HG03108 (cell line): ENCODE results near the gene PBRM1.
A peak's percentile ranks its signal among the peaks of the same experiment; 100 is the strongest.

Source experiments
- ATAC-seq: cut with Tn5 transposase; IDR thresholded peaks from one replicate; pipeline ENCODE4 v1.9.1; 2021; ENCODE audit warnings: moderate library complexity; ENCODE audit not compliant: unreplicated experiment

Gene PBRM1

DNA sequence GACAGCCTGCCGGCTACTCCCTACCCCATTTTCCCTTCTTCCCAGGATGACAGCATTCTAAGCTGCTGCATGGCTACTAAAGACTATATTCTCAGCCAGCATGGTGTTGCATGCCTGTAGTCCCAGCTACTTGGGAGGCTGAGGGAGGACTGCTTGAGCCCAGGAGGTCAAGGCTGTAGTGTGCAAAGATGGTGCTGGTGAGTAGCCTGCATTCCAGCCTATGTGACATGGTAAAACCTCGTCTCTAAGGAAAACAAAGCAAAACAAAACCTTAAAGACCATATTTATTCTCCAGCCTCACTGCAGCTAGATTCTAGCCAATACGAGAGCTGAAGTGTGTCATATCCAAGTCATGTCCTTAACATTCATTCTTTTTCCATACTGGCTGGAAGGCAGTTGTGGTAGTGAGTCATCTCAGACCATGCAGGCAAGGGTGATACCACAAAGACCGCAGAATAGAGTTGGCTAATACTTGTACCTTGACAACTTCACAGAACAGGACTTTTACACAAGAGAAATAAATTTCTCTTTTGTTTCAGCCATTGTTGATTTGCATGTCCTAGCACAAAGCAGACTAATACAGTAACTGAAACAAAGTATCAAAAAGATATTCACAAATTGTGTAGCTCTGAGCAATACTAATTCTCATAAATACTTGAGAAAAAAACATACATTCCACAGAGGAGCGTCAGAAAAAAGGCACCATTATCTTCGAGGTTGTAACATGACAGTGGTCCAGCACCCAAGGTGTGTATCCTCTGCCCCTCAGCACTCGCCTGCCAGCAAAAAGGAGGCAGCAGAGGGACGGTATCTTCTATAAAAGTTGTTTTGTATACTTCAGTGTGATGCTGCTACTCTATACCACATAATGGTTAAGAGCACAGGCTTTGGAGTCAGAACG is 14.8 kb downstream of the PBRM1 start:
- ATAC-seq: peak; percentile 54

- ATAC-seq: no peak
These were observed 22.6 kb downstream of the PBRM1 start for GRCh38 chr3:52663098-52663497.

DNA sequence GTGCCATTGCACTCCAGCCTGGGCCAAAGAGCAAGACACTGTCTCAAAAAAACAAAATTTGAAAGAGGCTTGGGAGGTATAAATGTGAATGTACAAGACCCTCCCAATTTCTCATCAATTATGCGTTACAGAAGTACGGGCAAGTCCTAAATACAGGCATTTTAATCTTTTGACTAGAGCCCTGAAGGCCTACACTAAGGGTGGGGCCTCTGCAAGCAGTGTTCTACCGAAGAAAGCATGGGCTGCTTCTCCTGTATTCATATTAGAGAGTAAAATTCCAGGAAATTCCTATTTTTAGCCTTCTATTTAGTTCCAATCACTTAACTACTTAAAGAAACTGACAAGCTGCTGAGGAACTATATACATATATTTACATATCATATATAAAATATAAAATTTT is 25.7 kb downstream of the PBRM1 start:
- no peak for ATAC-seq

- no peak for ATAC-seq
These were observed 29.8 kb downstream of the PBRM1 start for GRCh38 chr3:52655895-52656294.

GRCh38 chr3:52651592-52651991 is 34.1 kb downstream of the PBRM1 start:
- ATAC-seq: no peak

DNA sequence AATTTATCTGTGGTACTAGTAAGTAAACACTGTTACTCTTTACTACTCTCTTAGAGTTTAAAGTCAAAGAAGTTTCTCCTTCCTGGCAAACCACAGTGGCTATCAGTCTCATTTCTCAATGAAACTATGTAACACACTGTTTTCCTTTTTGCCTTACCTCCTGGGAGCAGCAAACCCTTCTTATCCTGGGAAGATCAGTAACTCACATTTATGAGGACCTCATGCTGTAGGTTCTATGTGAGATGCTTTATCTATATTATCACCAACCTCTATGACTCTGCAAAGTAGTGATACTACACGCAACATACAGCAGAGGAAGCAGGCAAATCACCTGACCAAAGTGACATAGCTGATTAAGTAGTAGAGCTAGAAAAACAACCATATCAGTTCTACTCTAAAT is 35.3 kb downstream of the PBRM1 start:
- ATAC-seq: no peak

GRCh38 chr3:52649461-52650210 is 36.1 kb downstream of the PBRM1 start:
- no peak for ATAC-seq

GRCh38 chr3:52645549-52645948 is 40.2 kb downstream of the PBRM1 start:
- ATAC-seq: no peak

DNA sequence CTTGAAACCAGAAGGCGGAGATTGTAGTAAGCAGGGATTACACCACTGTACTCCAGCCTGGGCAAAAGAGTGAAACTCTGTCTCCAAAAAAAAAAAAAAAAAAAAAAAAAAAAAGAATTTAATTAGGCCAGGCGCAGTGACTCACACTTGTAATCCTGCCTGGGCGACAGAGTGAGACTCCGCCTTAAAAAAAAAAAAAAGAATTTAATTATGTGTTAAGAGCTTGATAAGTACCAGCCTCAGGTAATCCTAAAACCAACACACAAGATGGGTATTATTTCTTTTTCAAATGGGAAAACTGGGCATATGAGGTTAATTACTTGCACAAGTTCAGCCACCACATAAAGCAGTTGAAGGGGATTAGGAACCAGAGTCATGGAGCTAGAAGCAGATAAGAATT is 49.0 kb downstream of the PBRM1 start:
- no peak for ATAC-seq

- no peak for ATAC-seq
These were observed 51.9 kb downstream of the PBRM1 start for GRCh38 chr3:52633786-52634185.

GRCh38 chr3:52625041-52625440 is 60.7 kb downstream of the PBRM1 start:
- ATAC-seq: no peak

GRCh38 chr3:52623234-52623792 is 62.4 kb downstream of the PBRM1 start:
- no peak for ATAC-seq

- ATAC-seq: no peak
These were observed 65.1 kb downstream of the PBRM1 start for GRCh38 chr3:52620580-52620979.

DNA sequence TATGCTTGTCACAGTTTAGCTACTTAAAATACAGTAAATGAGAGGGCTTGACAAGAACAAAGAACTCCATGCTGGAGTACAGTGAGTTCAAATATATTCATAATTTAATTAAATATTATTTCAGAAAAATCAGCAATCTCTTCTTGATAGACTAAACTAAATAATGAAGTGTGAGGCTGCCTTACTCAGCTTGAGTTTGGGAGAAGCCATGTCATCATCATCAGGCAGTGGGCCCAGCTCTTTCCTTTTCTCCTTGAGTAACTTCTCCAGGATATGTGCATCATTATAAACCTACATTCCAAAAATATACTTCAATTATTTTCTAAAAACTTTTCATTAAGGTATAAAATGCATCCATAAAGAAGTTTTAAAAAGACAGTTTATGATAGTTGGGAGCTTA is 70.5 kb downstream of the PBRM1 start:
- ATAC-seq: no peak

GRCh38 chr3:52614689-52615088 is 71.0 kb downstream of the PBRM1 start:
- ATAC-seq: no peak

DNA sequence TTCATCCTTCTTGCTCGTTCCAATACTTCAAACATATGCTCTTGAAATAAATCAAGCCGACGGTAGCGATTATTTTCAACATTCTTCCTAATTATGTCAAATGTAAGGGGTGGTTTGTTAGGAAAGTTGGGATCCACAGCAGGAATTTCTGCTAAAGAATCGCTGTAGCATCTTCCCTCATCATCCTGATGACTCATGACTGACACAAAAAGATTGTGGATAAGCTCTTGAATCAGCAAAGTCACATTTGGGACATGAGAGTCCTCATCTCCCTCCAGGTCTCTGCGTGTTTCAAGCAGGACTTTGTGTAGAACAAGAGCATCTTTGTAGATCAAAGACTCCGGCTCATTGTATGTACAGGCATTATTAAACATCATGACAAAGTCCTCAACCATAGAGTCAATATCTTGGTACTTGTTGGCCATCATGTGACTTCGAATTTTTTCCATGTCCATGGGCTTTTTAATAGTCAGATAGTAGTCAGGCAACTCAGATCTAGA is 76.3 kb downstream of the PBRM1 start:
- no peak for ATAC-seq

- no peak for ATAC-seq
These were observed 77.4 kb downstream of the PBRM1 start for GRCh38 chr3:52608337-52608736.

DNA sequence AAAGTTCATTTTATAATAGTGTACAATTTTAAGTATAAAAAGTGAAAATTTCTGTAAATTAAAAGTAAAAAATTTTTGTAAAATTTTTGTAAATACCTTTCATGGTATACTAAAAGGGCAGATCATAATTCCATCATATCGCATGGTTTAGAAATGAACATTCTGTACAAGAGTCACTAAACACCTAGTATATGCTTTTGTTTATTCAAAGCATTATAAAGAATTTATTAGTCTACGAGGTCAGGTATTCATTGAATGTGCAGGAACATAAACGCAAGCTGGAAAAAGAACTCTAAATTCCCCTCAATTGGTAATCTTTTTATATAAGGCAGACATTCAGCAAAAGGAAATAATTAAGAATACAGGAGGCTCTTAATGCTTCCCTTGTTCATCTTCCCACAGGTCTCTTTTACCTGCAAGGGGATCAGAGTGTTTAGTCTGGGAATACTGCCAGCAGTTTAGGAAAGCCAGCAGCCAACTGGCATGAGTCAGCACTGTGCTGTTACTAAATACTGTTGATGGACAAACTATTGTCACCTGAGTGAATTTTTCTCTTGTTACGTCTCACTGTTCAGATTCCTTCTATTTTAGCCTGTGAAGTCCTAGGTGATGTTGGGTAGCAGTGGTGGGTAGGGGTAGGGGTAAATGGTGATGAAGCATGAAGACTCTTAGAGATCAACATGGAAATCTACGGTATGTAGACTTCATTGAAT is 79.2 kb downstream of the PBRM1 start:
- ATAC-seq: no peak

- no peak for ATAC-seq
These were observed 85.5 kb downstream of the PBRM1 start for GRCh38 chr3:52600258-52600657.

DNA sequence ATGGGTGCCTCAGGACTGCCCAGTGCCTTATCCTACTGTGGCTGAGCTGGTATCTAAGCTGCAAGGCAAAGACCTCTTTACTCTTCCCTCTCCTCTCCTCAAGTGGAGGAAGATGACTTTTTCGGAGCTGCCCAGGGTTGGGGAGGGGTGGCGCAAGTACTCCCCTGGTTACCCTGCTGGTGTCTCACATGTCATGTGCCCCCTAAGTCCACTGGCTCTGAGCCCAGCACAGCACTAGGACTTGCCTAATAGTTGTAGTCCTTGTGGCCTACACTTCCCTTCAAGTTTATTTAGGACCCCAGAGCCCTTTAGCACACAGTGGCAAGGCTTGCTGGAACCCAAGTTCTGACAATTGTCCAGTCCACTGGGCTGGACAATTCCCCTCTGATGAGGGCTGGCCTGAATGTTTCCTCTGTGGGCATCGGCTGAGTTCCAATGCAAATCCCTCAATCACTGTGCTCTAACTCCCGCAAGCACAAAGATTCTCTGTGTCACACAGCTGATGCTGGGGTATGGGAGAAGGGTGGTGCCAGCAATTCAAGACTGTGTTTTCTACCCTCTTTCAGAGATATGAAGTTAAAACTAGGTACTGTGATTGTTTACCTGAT is 89.0 kb downstream of the PBRM1 start:
- ATAC-seq: no peak

- ATAC-seq: no peak
These were observed 92.6 kb downstream of the PBRM1 start for GRCh38 chr3:52593103-52593502.
